ENCODE data around the gene DMPK. TPM values are rescaled to one million over a fixed set of nuclear protein-coding genes. Genes with fewer than 3 reads are reported as not detected.

DMPK gene
- total and polyA plus RNA-seq, 2 experiments from 2014 or later = 9.8 to 24.0 TPM

- Histone ChIP-seq H3K4me1 (ENCODE audit: insufficient read depth) (peaks cover 8% of the 10 kb centered on the region), H3K27ac (ENCODE audit: low read depth) (peak within 1 kb of the TSS; percentile 34; the same call in 1 of the 2 replicates), H3F3A (replicated peaks; ENCODE audit: low read depth) (peaks cover 3% of the 10 kb centered on the region; the same call in 1 of the 2 replicates), H3K4me2 (peak within 1 kb of the TSS; percentile 85), H2AFZ (no peak within 1 kb of the TSS; the same call in 1 of the 2 replicates), H3K79me2 (replicated peaks; ENCODE audit: insufficient read depth) (peaks cover 48% of the 10 kb centered on the region), H3K27me3 (ENCODE audit: insufficient read depth) (no peaks in the 10 kb centered on the region), H3K9me2 (ENCODE audit: insufficient read depth) (no peaks in the 10 kb centered on the region), H4K20me1 (replicated peaks; ENCODE audit: insufficient read depth) (peaks cover 12% of the 10 kb centered on the region), H3K4me3 (peak within 1 kb of the TSS; percentile 87), H3K36me3 (ENCODE audit: insufficient read depth) (no peaks in the 10 kb centered on the region)
- Mint-ChIP-seq H3K4me3 (peak within 1 kb of the TSS; percentile 92), H3K27ac (peak within 1 kb of the TSS; percentile 85), H3K27me3 (ENCODE audit: insufficient read depth, low read depth, poor library complexity) (peaks cover 1% of the 10 kb centered on the region), H3K4me1 (peaks cover 9% of the 10 kb centered on the region), H3K9me3 (no peaks in the 10 kb centered on the region), H3K36me3 (ENCODE audit: low read depth) (no peaks in the 10 kb centered on the region)
- TF ChIP-seq JUNB (IDR thresholded peaks at IDR 0.05; ENCODE audit: unreplicated experiment) (peak; percentile 49), NANOG (IDR thresholded peaks at IDR 0.05; ENCODE audit: borderline replicate concordance) (no peak), POLR2AphosphoS5 (IDR thresholded peaks at IDR 0.05; ENCODE audit: low read depth) (peak; percentile 94), CTCF (conservative IDR thresholded peaks at IDR 0.05; ENCODE audit: low read depth in 2 of 2) (peak; percentile 23 to 40; a peak in 2 of 4 replicates), CREB1 (CRISPR knock-in tag; IDR thresholded peaks at IDR 0.05; ENCODE audit: low read depth) (peak; percentile 38; the same call in 1 of the 2 replicates), ZNF462 (CRISPR knock-in tag; IDR thresholded peaks at IDR 0.05) (no peak), ZNF114 (CRISPR knock-in tag; IDR thresholded peaks at IDR 0.05) (no peak), EZH2 (IDR thresholded peaks at IDR 0.05; ENCODE audit: low read depth, unreplicated experiment) (no peak), ETS1 (IDR thresholded peaks at IDR 0.05) (peak; percentile 99)
- DNase-seq (ENCODE audit: low spot score) (peak; percentile 99), ATAC-seq (peak; percentile 96)
Observed at GRCh38 chr19:45730368-45731288, 51.7 kb downstream of the DMPK start, which contains the start of gene FBXO46. TSS of gene FBXO46 (minus strand) at chr19:45730896. CDS start at chr19:45713495, 17,401 bp downstream.

Measured in GM23338 (cell line).